K562 (cell line): ENCODE results near the gene ZNF655. TPM values are rescaled to one million over a fixed set of nuclear protein-coding genes. Genes with fewer than 3 reads are reported as not detected.
A peak's percentile ranks its signal among the peaks of the same experiment; 100 is the strongest.

Experiments used
- ARNT ChIP-seq, 2 experiments: fragments of 450-650 bp; IDR thresholded peaks; 2 replicates each; pipeline ENCODE4 v1.6.1; 2016; ENCODE audit warnings: mild to moderate bottlenecking in 1 of 2
- BMI1 ChIP-seq: fragments of 150-350 bp; IDR thresholded peaks from 2 replicates; pipeline ENCODE4 v1.6.1; 2014; ENCODE audit warnings: low read length
- ETV5 ChIP-seq: sonication (generic); formaldehyde crosslinking; IDR thresholded peaks from 2 replicates; pipeline ENCODE4 v1.4.0; 2020; ENCODE audit warnings: low read depth, mild to moderate bottlenecking, missing genetic modification reagents
- FOXP1 ChIP-seq: sonication (generic); formaldehyde crosslinking; IDR thresholded peaks from 2 replicates; pipeline ENCODE4 v1.8.0; 2022; ENCODE audit warnings: mild to moderate bottlenecking, missing genetic modification reagents
- GABPA ChIP-seq: fragments of 200-800 bp; sonication (Bioruptor generic); conservative IDR thresholded peaks from 2 replicates; pipeline ENCODE4 v1.6.1; 2016; ENCODE audit warnings: low read depth, missing genetic modification characterization, missing compliant biosample characterization
- HCFC1 ChIP-seq: IDR thresholded peaks from 2 replicates; pipeline ENCODE4 v1.6.1; 2012; ENCODE audit warnings: low read depth, low read length, improper control_type of control experiment
- HDAC1 ChIP-seq, 2 experiments: fragments of 450-650 bp; IDR thresholded peaks; 2 replicates each; pipeline ENCODE4 v1.6.1; 2016 to 2017; ENCODE audit warnings: inconsistent platforms in 1 of 2, mild to moderate bottlenecking in 1 of 2, moderate library complexity in 1 of 2
- NFE2 ChIP-seq: IDR thresholded peaks from 2 replicates; pipeline ENCODE4 v1.6.1; 2014; ENCODE audit warnings: antibody characterized with exemption, low read depth
- NKRF ChIP-seq: fragments of 450-650 bp; IDR thresholded peaks from 2 replicates; pipeline ENCODE4 v1.6.1; 2016; ENCODE audit warnings: borderline replicate concordance
- NR1H2 ChIP-seq: sonication (generic); formaldehyde crosslinking; IDR thresholded peaks from 2 replicates; pipeline ENCODE4 v1.4.0; 2020; ENCODE audit warnings: mild to moderate bottlenecking, missing genetic modification reagents
- RAD21 ChIP-seq, 2 experiments: fragments of 250-450 bp in 1 of 2; fragments of 450-650 bp in 1 of 2; sonication (Bioruptor Pico) in 1 of 2; formaldehyde crosslinking in 1 of 2; IDR thresholded peaks in 1 of 2; conservative IDR thresholded peaks in 1 of 2; 2 replicates each; pipeline versions ENCODE4 v1.4.0 to v1.8.0; 2020 to 2022; ENCODE audit warnings: mild to moderate bottlenecking in 2 of 2, moderate library complexity in 1 of 2
- STAG1 ChIP-seq: sonication (generic); formaldehyde crosslinking; IDR thresholded peaks from 2 replicates; pipeline ENCODE4 v1.5.0; 2020; ENCODE audit warnings: missing genetic modification reagents, borderline replicate concordance
- THAP7 ChIP-seq: fragments of 250-450 bp; sonication (Bioruptor Pico); IDR thresholded peaks from 2 replicates; pipeline ENCODE4 v1.5.0; 2021
- TRIM28 ChIP-seq: fragments of 450-650 bp; IDR thresholded peaks from 2 replicates; pipeline ENCODE4 v1.6.1; 2017
- ZFP91 ChIP-seq: sonication (generic); formaldehyde crosslinking; IDR thresholded peaks from 2 replicates; pipeline ENCODE4 v1.8.0; 2022; ENCODE audit warnings: mild to moderate bottlenecking, missing genetic modification reagents
- ZNF263 ChIP-seq: sonication (generic); formaldehyde crosslinking; IDR thresholded peaks from 2 replicates; pipeline ENCODE4 v1.8.0; 2022; ENCODE audit warnings: mild to moderate bottlenecking, missing genetic modification reagents, borderline replicate concordance
- ZNF316 ChIP-seq: fragments of 450-650 bp; IDR thresholded peaks from 2 replicates; pipeline ENCODE4 v1.6.1; 2016
- ZNF347 ChIP-seq: fragments of 450-650 bp; formaldehyde crosslinking; IDR thresholded peaks from 2 replicates; pipeline ENCODE4 v1.4.0; 2020; ENCODE audit warnings: low read depth, mild to moderate bottlenecking, moderate library complexity
- ZNF395 ChIP-seq: fragments of 200-800 bp; sonication (Bioruptor generic); IDR thresholded peaks from 2 replicates; pipeline ENCODE4 v1.6.1; 2017; ENCODE audit warnings: missing genetic modification characterization, missing compliant biosample characterization
- ZNF507 ChIP-seq: conservative IDR thresholded peaks from 2 replicates; pipeline ENCODE4 v1.6.1; 2017; ENCODE audit warnings: missing genetic modification characterization, missing compliant biosample characterization
- ZNF830 ChIP-seq: fragments of 250-450 bp; sonication (Bioruptor Pico); IDR thresholded peaks from 2 replicates; pipeline ENCODE4 v1.5.0; 2021; ENCODE audit warnings: mild to moderate bottlenecking
- polyA plus RNA-seq, 8 experiments: library from polyadenylated mRNA; depleted of rRNA in 4 of 8; stranded (reverse) in 5 of 8; unstranded in 3 of 8; fragments of >200 nt; fragmentation: Nextera tagmentation in 2 of 8; fragmentation: Illumina TruSeq in 1 of 8; extraction: Ambion mirVana in 2 of 8; extraction: Trizol in 1 of 8; gene quantifications; 2 replicates each; pipeline versions ENCODE4 v1.2.1 to v1.2.3, GENCODE V29; 2011 to 2014; ENCODE audit warnings: inconsistent platforms in 1 of 8, missing spikeins in 1 of 8
- total RNA-seq, 7 experiments: library from RNA; depleted of rRNA in 6 of 7; stranded (reverse); fragments of >200 nt in 6 of 7; fragmentation: Illumina TruSeq in 2 of 7; extraction: Trizol in 2 of 7; gene quantifications; 2 replicates each; pipeline versions ENCODE4 v1.2.1 to v1.2.3, GENCODE V29; 2011 to 2021; ENCODE audit warnings: low replicate concordance in 1 of 7
- TF ChIP-seq, protein P1 (sequence below): sonication (generic); formaldehyde crosslinking; IDR thresholded peaks from 2 replicates; pipeline ENCODE4 v1.9.0; 2022; ENCODE audit warnings: mild to moderate bottlenecking, missing genetic modification reagents
- TF ChIP-seq, protein P2 (sequence below): fragments of 250-450 bp; sonication (Bioruptor Pico); IDR thresholded peaks from 2 replicates; pipeline ENCODE4 v1.4.0; 2020

ZNF655 gene
- total and polyA plus RNA-seq, 9 of the 15 experiments (the other 6 are each of a cell fraction or from before 2014, with no cell fraction given): 25.7 to 130 (median 95.2) TPM

GRCh38 chr7:99557940-99558305, 519 bp upstream of the ZNF655 start (continued):
- TF ChIP-seq BMI1 (no peak), ZNF830 (0 out of 2 replicates have a peak, but pooled peaks have one; percentile 18), ARNT (IDR thresholded peaks at IDR 0.05) (peak in 1 of 2 experiments; percentile 38; a peak in 1 of 4 replicates), ZNF263 (CRISPR knock-in tag) (peak; percentile 53; the same call in 1 of the 2 replicates), NR1H2 (CRISPR knock-in tag) (no peak; the same call in none of the 2 replicates), ZFP91 (peak; percentile 50; the same call in 1 of the 2 replicates), TRIM28 (no peak), RAD21 (CRISPR knock-in tag; conservative IDR thresholded peaks at IDR 0.05 in 1 of 2, IDR thresholded peaks at IDR 0.05 in 1 of 2) (no peak), HCFC1 (no peak), STAG1 (CRISPR knock-in tag) (no peak), THAP7 (no peak), ZNF395 (CRISPR knock-in tag) (no peak), ZNF507 (tag) (no peak), FOXP1 (CRISPR knock-in tag) (no peak), HDAC1 (IDR thresholded peaks at IDR 0.05) (peak in 1 of 2 experiments; percentile 77; a peak in 2 of 4 replicates), ETV5 (no peak; the same call in 1 of the 2 replicates), ZNF347 (no peak), NKRF (peak; percentile 77), NFE2 (no peak), GABPA (tag) (no peak), ZNF316 (peak; percentile 1; the same call in 1 of the 2 replicates)
- TF ChIP-seq, protein P1, sequence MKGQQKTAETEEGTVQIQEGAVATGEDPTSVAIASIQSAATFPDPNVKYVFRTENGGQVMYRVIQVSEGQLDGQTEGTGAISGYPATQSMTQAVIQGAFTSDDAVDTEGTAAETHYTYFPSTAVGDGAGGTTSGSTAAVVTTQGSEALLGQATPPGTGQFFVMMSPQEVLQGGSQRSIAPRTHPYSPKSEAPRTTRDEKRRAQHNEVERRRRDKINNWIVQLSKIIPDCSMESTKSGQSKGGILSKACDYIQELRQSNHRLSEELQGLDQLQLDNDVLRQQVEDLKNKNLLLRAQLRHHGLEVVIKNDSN (CRISPR knock-in tag): no peak
- TF ChIP-seq, protein P2, sequence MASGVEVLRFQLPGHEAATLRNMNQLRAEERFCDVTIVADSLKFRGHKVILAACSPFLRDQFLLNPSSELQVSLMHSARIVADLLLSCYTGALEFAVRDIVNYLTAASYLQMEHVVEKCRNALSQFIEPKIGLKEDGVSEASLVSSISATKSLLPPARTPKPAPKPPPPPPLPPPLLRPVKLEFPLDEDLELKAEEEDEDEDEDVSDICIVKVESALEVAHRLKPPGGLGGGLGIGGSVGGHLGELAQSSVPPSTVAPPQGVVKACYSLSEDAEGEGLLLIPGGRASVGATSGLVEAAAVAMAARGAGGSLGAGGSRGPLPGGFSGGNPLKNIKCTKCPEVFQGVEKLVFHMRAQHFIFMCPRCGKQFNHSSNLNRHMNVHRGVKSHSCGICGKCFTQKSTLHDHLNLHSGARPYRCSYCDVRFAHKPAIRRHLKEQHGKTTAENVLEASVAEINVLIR (CRISPR knock-in tag): no peak
